ENCODE data around the gene C1QA. TPM values are rescaled to one million over a fixed set of nuclear protein-coding genes. Genes with fewer than 3 reads are reported as not detected.

C1QA gene
- total and polyA plus RNA-seq, 2 donors (not counting 1 experiment from before 2014, with no cell fraction given) = not detected

DNA sequence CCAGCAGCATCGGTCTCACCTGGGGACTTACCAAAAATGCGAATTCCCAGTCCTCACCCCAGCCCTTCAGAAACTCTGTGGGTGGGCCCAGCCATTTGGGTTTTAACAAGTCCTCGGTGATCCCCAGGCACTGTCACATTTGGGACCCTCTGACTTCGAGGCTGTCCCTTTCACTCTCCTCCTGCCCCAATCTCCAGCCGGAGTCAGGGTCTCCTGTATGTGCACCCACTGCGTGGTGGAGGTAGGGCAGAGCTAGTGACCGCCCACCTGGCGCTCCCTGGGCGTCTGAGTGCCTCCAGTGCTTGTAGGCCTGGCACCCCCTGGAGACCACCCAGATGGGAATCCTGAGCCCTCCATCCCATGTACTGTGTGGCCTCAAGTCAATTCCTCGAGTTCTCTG lies 42.0 kb upstream of the C1QA start:
- no peak overlapping the region for H3K27ac ChIP-seq (ENCODE audit: insufficient read depth, low read length)
- peaks cover 14% of the 10 kb centered on the region for H3K27me3 ChIP-seq (ENCODE audit: control insufficient read depth, insufficient read depth, low read length)
- H3K4me1 ChIP-seq (ENCODE audit: control insufficient read depth, extremely low read depth, insufficient read depth, low read length) = no peaks in the 10 kb centered on the region
- no peaks in the 10 kb centered on the region for H4K20me1 ChIP-seq (ENCODE audit: control insufficient read depth, extremely low read depth, insufficient read depth, low read length)
- H3K9me3 ChIP-seq (ENCODE audit: control insufficient read depth, insufficient read depth, low read depth, low read length) = no peaks in the 10 kb centered on the region
- DNase-seq (ENCODE audit: low read depth in 2 of 2) = no peak
- no peak overlapping the region for H3K4me2 ChIP-seq (ENCODE audit: extremely low read depth, insufficient read depth, low read length)
- H3K36me3 ChIP-seq (ENCODE audit: control insufficient read depth, insufficient read depth, low read length) = no peaks in the 10 kb centered on the region
- TF ChIP-seq, protein P1, sequence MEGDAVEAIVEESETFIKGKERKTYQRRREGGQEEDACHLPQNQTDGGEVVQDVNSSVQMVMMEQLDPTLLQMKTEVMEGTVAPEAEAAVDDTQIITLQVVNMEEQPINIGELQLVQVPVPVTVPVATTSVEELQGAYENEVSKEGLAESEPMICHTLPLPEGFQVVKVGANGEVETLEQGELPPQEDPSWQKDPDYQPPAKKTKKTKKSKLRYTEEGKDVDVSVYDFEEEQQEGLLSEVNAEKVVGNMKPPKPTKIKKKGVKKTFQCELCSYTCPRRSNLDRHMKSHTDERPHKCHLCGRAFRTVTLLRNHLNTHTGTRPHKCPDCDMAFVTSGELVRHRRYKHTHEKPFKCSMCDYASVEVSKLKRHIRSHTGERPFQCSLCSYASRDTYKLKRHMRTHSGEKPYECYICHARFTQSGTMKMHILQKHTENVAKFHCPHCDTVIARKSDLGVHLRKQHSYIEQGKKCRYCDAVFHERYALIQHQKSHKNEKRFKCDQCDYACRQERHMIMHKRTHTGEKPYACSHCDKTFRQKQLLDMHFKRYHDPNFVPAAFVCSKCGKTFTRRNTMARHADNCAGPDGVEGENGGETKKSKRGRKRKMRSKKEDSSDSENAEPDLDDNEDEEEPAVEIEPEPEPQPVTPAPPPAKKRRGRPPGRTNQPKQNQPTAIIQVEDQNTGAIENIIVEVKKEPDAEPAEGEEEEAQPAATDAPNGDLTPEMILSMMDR (conservative IDR thresholded peaks at IDR 0.05 in 1 of 2, IDR thresholded peaks at IDR 0.05 in 1 of 2; ENCODE audit: low read depth in 1 of 2, low read length in 2 of 2) = no peak
- TF ChIP-seq EZH2 (IDR thresholded peaks at IDR 0.05; ENCODE audit: low read length, missing control alignments) = no peak
- H2AFZ ChIP-seq (ENCODE audit: low read length) = no peak overlapping the region
- H3K4me3 ChIP-seq (replicated peaks in 1 of 4; ENCODE audit: control extremely low read depth in 1 of 4, insufficient read depth in 1 of 4, low read depth in 3 of 4, low read length in 4 of 4) = no peak overlapping the region
- no peaks in the 10 kb centered on the region for H3K79me2 ChIP-seq (ENCODE audit: control insufficient read depth, insufficient read depth, low read length)
- H3K9ac ChIP-seq (ENCODE audit: insufficient read depth, low read length) = no peak overlapping the region

DNA sequence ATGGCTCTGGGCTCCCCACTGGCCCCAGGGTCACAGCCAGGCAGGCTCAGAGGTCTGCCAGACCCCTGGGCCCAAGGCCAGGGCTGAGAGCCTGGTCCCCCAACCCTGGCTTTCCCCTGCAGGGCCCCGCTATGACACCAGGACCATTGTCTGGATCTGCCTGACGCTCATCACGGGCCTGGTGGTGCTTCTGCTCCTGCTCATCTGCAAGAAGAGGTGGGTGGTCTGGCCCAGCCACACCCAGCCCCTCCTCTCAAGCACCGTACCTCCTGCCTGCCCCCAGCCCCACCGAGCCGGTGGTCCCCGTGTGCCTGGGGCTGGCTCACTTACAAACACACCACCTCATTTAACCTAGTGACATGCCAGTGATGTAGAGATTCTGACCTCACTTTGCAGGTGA lies 41.3 kb upstream of the C1QA start:
- no peaks in the 10 kb centered on the region for H3K9me3 ChIP-seq (ENCODE audit: control insufficient read depth, insufficient read depth, low read depth, low read length)
- no peaks in the 10 kb centered on the region for H4K20me1 ChIP-seq (ENCODE audit: control insufficient read depth, extremely low read depth, insufficient read depth, low read length)
- no peak for DNase-seq (ENCODE audit: low read depth in 2 of 2)
- no peak overlapping the region for H2AFZ ChIP-seq (ENCODE audit: low read length)
- H3K9ac ChIP-seq (ENCODE audit: insufficient read depth, low read length) = no peak overlapping the region
- TF ChIP-seq, protein P1 (conservative IDR thresholded peaks at IDR 0.05 in 1 of 2, IDR thresholded peaks at IDR 0.05 in 1 of 2; ENCODE audit: low read depth in 1 of 2, low read length in 2 of 2) = no peak
- no peak for TF ChIP-seq EZH2 (IDR thresholded peaks at IDR 0.05; ENCODE audit: low read length, missing control alignments)
- no peaks in the 10 kb centered on the region for H3K79me2 ChIP-seq (ENCODE audit: control insufficient read depth, insufficient read depth, low read length)
- peaks cover 14% of the 10 kb centered on the region for H3K27me3 ChIP-seq (ENCODE audit: control insufficient read depth, insufficient read depth, low read length)
- no peaks in the 10 kb centered on the region for H3K4me1 ChIP-seq (ENCODE audit: control insufficient read depth, extremely low read depth, insufficient read depth, low read length)
- no peak overlapping the region for H3K4me3 ChIP-seq (replicated peaks in 1 of 4; ENCODE audit: control extremely low read depth in 1 of 4, insufficient read depth in 1 of 4, low read depth in 3 of 4, low read length in 4 of 4)
- no peak overlapping the region for H3K4me2 ChIP-seq (ENCODE audit: extremely low read depth, insufficient read depth, low read length)
- H3K27ac ChIP-seq (ENCODE audit: insufficient read depth, low read length) = no peak overlapping the region
- H3K36me3 ChIP-seq (ENCODE audit: control insufficient read depth, insufficient read depth, low read length) = no peaks in the 10 kb centered on the region

DNA sequence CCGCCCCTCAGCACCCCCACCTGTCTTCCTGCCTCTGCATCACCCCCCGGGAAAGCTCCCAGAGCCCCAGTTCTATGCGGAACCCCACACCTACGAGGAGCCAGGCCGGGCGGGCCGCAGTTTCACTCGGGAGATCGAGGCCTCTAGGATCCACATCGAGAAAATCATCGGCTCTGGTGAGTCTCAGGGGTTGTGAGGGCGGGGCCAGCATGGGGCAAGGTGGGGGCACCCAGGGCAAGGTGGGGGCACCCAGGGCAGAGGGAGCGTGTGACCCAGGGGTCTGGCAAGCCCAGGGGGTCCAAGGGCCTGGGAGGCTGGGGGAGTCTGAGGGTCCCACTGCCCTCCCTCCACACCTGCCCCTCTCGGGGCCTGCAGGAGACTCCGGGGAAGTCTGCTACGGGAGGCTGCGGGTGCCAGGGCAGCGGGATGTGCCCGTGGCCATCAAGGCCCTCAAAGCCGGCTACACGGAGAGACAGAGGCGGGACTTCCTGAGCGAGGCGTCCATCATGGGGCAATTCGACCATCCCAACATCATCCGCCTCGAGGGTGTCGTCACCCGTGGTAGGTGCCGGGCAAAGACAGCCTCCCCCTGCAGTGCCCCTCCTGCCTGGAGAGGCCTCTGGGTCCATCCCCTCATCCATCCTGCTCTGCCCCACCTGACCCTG lies 39.0 kb upstream of the C1QA start:
- Histone ChIP-seq H3K36me3 (ENCODE audit: control insufficient read depth, insufficient read depth, low read length) (no peaks in the 10 kb centered on the region), H3K27ac (ENCODE audit: insufficient read depth, low read length) (no peak overlapping the region), H3K9ac (ENCODE audit: insufficient read depth, low read length) (no peak overlapping the region), H3K4me2 (ENCODE audit: extremely low read depth, insufficient read depth, low read length) (no peak overlapping the region), H3K27me3 (ENCODE audit: control insufficient read depth, insufficient read depth, low read length) (peaks cover 10% of the 10 kb centered on the region), H3K4me1 (ENCODE audit: control insufficient read depth, extremely low read depth, insufficient read depth, low read length) (no peaks in the 10 kb centered on the region), H3K9me3 (ENCODE audit: control insufficient read depth, insufficient read depth, low read depth, low read length) (no peaks in the 10 kb centered on the region), H3K4me3 (replicated peaks in 1 of 4; ENCODE audit: control extremely low read depth in 1 of 4, insufficient read depth in 1 of 4, low read depth in 3 of 4, low read length in 4 of 4) (no peak overlapping the region), H3K79me2 (ENCODE audit: control insufficient read depth, insufficient read depth, low read length) (no peaks in the 10 kb centered on the region), H4K20me1 (ENCODE audit: control insufficient read depth, extremely low read depth, insufficient read depth, low read length) (no peaks in the 10 kb centered on the region), H2AFZ (ENCODE audit: low read length) (no peak overlapping the region)
- no peak for TF ChIP-seq EZH2 (IDR thresholded peaks at IDR 0.05; ENCODE audit: low read length, missing control alignments)
- TF ChIP-seq, protein P1 (conservative IDR thresholded peaks at IDR 0.05 in 1 of 2, IDR thresholded peaks at IDR 0.05 in 1 of 2; ENCODE audit: low read depth in 1 of 2, low read length in 2 of 2) = no peak
- no peak for DNase-seq (ENCODE audit: low read depth in 2 of 2)

Measured in fibroblast of lung (primary cell).